Liver (tissue), 9 donors: Measurements from ENCODE around the gene DNAJB6. TPM values are rescaled to one million over a fixed set of nuclear protein-coding genes. Genes with fewer than 3 reads are reported as not detected.

ENCODE experiments used
- DNase-seq: peaks from one replicate; pipeline ENCODE4 v3.0.0-alpha.2; 2017; ENCODE audit warnings: low spot score
- H3K27ac ChIP-seq, 2 donors: one replicate each; pipeline ENCODE4 v1.7.0; 2013; ENCODE audit warnings: inconsistent platforms in 2 of 2, low read length in 2 of 2, control low read depth in 1 of 2, low read depth in 1 of 2, mild to moderate bottlenecking in 1 of 2
- H3K27me3 ChIP-seq, 4 donors: one replicate each; pipeline versions ENCODE4 v1.6.1 to v1.7.0; 2013; ENCODE audit warnings: low read length in 3 of 4, inconsistent platforms in 1 of 4, mild to moderate bottlenecking in 1 of 4, moderate library complexity in 1 of 4; ENCODE audit not compliant: control insufficient read depth in 4 of 4, insufficient read depth in 4 of 4
- H3K36me3 ChIP-seq, 4 donors: one replicate each; pipeline versions ENCODE4 v1.6.1 to v1.7.0; 2013; ENCODE audit warnings: low read length in 3 of 4, mild to moderate bottlenecking in 3 of 4, low read depth in 1 of 4, moderate library complexity in 1 of 4; ENCODE audit not compliant: control insufficient read depth in 4 of 4, insufficient read depth in 3 of 4
- H3K4me1 ChIP-seq, 4 donors: one replicate each; pipeline versions ENCODE4 v1.6.1 to v1.7.0; 2013; ENCODE audit warnings: low read length in 3 of 4, mild to moderate bottlenecking in 3 of 4, moderate library complexity in 1 of 4; ENCODE audit not compliant: control insufficient read depth in 4 of 4, insufficient read depth in 4 of 4
- H3K4me3 ChIP-seq, 3 donors: one replicate each; pipeline versions ENCODE4 v1.6.1 to v1.7.0; 2013; ENCODE audit warnings: low read length in 3 of 3, control low read depth in 1 of 3, low read depth in 1 of 3, mild to moderate bottlenecking in 1 of 3
- H3K9ac ChIP-seq, 2 donors: one replicate each; pipeline ENCODE4 v1.7.0; 2013; ENCODE audit warnings: low read length in 2 of 2, mild to moderate bottlenecking in 2 of 2, moderate library complexity in 2 of 2, control low read depth in 1 of 2, low read depth in 1 of 2
- H3K9me3 ChIP-seq, 4 donors: one replicate each; pipeline versions ENCODE4 v1.6.1 to v1.7.0; 2013; ENCODE audit warnings: low read length in 3 of 4; ENCODE audit not compliant: control insufficient read depth in 4 of 4
- EGR1 ChIP-seq, 2 donors: IDR thresholded peaks; 2 replicates each; pipeline ENCODE4 v1.6.1; 2016 to 2018; ENCODE audit warnings: antibody characterized with exemption in 2 of 2, low read depth in 2 of 2
- FOXA1 ChIP-seq: IDR thresholded peaks from 2 replicates; pipeline ENCODE4 v1.6.1; 2016; ENCODE audit warnings: antibody characterized with exemption
- FOXA2 ChIP-seq: IDR thresholded peaks from 2 replicates; pipeline ENCODE4 v1.6.1; 2016; ENCODE audit warnings: antibody characterized with exemption
- GABPA ChIP-seq, 2 donors: IDR thresholded peaks in 1 of 2; conservative IDR thresholded peaks in 1 of 2; 2 replicates each; pipeline ENCODE4 v1.6.1; 2016; ENCODE audit warnings: antibody characterized with exemption in 2 of 2, mild to moderate bottlenecking in 1 of 2, moderate library complexity in 1 of 2
- HNF4A ChIP-seq, 2 donors: conservative IDR thresholded peaks; 2 replicates each; pipeline ENCODE4 v1.6.1; 2016; ENCODE audit warnings: antibody characterized with exemption in 2 of 2, mild to moderate bottlenecking in 2 of 2
- HNF4G ChIP-seq: IDR thresholded peaks from 2 replicates; pipeline ENCODE4 v1.6.1; 2016; ENCODE audit warnings: antibody characterized with exemption
- JUND ChIP-seq, 2 donors: IDR thresholded peaks; 2 replicates each; pipeline ENCODE4 v1.6.1; 2016; ENCODE audit warnings: antibody characterized with exemption in 2 of 2
- NR2F2 ChIP-seq: IDR thresholded peaks from 2 replicates; pipeline ENCODE4 v1.6.1; 2016; ENCODE audit warnings: antibody characterized with exemption
- RAD21 ChIP-seq, 2 donors: IDR thresholded peaks; 2 replicates each; pipeline ENCODE4 v1.6.1; 2016; ENCODE audit warnings: antibody characterized with exemption in 2 of 2, mild to moderate bottlenecking in 2 of 2
- SP1 ChIP-seq: IDR thresholded peaks from 2 replicates; pipeline ENCODE4 v1.6.1; 2018; ENCODE audit warnings: antibody characterized with exemption, mild to moderate bottlenecking
- TAF1 ChIP-seq: conservative IDR thresholded peaks from 2 replicates; pipeline ENCODE4 v1.6.1; 2016; ENCODE audit warnings: antibody characterized with exemption, mild to moderate bottlenecking
- YY1 ChIP-seq: IDR thresholded peaks from 2 replicates; pipeline ENCODE4 v1.6.1; 2016; ENCODE audit warnings: antibody characterized with exemption, mild to moderate bottlenecking
- WGBS: extraction: QIAGEN DNeasy Blood & Tissue Kit; methylation state at CpG from one replicate; pipeline ENCODE4 v1.1.7; 2013; 5-methylcytosine and 5-hydroxymethylcytosine counted together
- polyA plus RNA-seq, 2 donors: library from polyadenylated mRNA; stranded (reverse) in 1 of 2; unstranded in 1 of 2; fragments of 200-250 nt in 1 of 2; fragments of >200 nt in 1 of 2; fragmentation: Nextera tagmentation in 1 of 2; extraction: Ambion mirVana in 1 of 2; gene quantifications; one replicate each; pipeline versions ENCODE4 v1.2.1 to v1.2.3, GENCODE V29; 2013 to 2015
- total RNA-seq, 2 donors: library from RNA; depleted of rRNA; stranded (reverse); fragments of >200 nt; gene quantifications; one replicate each; pipeline ENCODE4 v1.2.3, GENCODE V29; 2014
- TF ChIP-seq, protein P1 (sequence below): IDR thresholded peaks from 2 replicates; pipeline ENCODE4 v1.6.1; 2016; ENCODE audit warnings: antibody characterized with exemption
- TF ChIP-seq, protein P2 (sequence below): IDR thresholded peaks from 2 replicates; pipeline ENCODE4 v1.6.1; 2016; ENCODE audit warnings: antibody characterized with exemption
- TF ChIP-seq, protein P3 (sequence below): IDR thresholded peaks from 2 replicates; pipeline ENCODE4 v1.6.1; 2016; ENCODE audit warnings: antibody characterized with exemption
- donor health status: healthy.
- donor health status: healthy.
- donor health status: healthy.
- donor health status: healthy.
- donor health status: healthy.

DNAJB6 gene
- total and polyA plus RNA-seq, 4 donors, result 26.5 to 46.6 (median 42.4) TPM

DNA sequence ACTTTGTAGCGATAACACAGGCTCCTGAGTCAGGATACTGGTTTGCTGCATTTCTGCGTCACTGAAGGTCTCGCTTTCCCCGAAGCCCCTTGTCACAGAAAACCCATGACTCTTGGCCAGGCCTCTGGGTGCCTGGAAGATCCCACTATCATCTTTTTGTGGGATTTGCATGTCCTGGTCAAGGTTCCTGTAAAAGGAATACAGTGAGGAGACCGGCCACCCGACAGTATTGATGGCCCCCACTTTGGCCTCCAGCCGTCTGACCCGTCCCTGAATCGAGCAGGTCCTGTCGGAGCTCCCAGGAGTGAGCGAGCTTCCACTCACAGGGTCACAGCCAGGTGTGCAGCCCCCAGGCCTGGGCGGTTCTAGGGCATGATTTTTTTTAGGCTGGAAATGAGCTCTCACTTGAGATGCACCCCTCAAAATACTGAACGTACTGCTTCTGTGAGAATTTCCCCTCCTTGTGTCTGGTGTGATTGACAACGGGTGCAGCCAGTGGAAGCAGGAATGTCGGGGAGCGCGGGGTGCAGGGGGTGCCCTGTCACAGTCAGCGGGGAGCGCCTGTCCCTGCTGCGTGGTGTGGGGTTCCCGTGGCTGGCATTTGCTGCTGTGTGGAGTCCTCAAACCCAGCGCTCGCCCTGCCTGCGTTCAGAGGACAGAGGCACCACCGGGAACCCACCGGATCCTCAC lies 75.8 kb downstream of the DNAJB6 start:
- Histone ChIP-seq H3K4me1 (no peaks in the 10 kb centered on the region), H3K9me3 (no peaks in the 10 kb centered on the region), H3K27ac (no peak overlapping the region), H3K9ac (no peak overlapping the region), H3K36me3 (peaks cover 0 to 39% (median 7%) of the 10 kb centered on the region in 4 donors), H3K27me3 (no peaks in the 10 kb centered on the region), H3K4me3 (no peak overlapping the region)
- DNase-seq, result no peak
- TF ChIP-seq EGR1 (IDR thresholded peaks at IDR 0.05; ENCODE audit: low read depth in 2 of 2) (no peak), FOXA1 (no peak), YY1 (no peak), RAD21 (IDR thresholded peaks at IDR 0.05) (no peak), NR2F2 (no peak), FOXA2 (no peak), HNF4G (no peak), HNF4A (conservative IDR thresholded peaks at IDR 0.05) (no peak), GABPA (IDR thresholded peaks at IDR 0.05 in 1 of 2, conservative IDR thresholded peaks at IDR 0.05 in 1 of 2) (no peak), JUND (IDR thresholded peaks at IDR 0.05) (no peak), SP1 (no peak)
- TF ChIP-seq, protein P1, sequence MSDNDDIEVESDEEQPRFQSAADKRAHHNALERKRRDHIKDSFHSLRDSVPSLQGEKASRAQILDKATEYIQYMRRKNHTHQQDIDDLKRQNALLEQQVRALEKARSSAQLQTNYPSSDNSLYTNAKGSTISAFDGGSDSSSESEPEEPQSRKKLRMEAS, result no peak
- TF ChIP-seq, protein P2, sequence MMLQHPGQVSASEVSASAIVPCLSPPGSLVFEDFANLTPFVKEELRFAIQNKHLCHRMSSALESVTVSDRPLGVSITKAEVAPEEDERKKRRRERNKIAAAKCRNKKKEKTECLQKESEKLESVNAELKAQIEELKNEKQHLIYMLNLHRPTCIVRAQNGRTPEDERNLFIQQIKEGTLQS, result no peak
- TF ChIP-seq, protein P3, sequence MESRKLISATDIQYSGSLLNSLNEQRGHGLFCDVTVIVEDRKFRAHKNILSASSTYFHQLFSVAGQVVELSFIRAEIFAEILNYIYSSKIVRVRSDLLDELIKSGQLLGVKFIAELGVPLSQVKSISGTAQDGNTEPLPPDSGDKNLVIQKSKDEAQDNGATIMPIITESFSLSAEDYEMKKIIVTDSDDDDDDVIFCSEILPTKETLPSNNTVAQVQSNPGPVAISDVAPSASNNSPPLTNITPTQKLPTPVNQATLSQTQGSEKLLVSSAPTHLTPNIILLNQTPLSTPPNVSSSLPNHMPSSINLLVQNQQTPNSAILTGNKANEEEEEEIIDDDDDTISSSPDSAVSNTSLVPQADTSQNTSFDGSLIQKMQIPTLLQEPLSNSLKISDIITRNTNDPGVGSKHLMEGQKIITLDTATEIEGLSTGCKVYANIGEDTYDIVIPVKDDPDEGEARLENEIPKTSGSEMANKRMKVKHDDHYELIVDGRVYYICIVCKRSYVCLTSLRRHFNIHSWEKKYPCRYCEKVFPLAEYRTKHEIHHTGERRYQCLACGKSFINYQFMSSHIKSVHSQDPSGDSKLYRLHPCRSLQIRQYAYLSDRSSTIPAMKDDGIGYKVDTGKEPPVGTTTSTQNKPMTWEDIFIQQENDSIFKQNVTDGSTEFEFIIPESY, result no peak
- WGBS, result 95% methylated on average over 26 of the region's 26 CpGs

DNA sequence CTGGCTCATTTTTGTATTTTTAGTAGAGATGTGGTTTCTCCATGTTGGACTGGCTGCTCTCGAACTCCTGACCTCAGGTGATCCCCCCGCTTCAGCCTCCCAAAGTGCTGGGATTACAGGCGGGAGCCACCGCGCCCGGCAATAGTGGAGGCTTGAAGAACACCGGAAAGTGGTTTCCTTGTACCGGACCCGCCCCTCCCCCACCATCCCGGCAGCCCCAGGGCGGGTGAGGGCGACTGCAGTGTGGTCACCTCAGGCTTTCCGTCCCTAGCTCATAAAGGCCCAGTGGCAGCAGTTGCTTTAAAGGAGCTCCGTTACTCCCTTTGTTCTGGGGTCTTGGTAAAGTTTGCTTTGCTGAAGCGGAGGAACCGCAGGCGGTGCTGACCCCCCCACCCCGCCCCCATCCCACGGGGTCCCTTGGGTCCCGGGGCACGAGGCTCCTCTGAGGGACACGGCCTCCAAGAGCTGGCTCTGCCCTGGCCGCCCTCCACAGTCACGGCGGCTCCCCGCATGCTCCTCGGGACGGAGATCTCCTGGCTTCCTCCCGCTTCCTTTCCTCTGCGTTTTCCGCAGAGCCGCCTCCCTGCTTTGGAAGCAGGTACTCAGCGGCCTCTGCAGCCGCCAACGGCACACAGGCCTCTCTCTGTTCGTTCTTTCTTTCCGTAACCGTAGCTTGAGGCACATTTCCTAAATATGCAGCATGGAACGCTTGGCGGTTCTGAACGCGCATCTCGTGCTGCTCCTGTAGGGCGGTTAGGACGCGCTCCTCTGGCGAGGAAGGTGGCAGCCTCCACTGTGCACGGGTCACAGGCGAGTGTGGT lies 77.3 kb downstream of the DNAJB6 start:
- no peak overlapping the region for H3K9ac ChIP-seq
- no peak for DNase-seq
- H3K4me1 ChIP-seq, result no peaks in the 10 kb centered on the region
- TF ChIP-seq FOXA2 (no peak), TAF1 (no peak), GABPA (IDR thresholded peaks at IDR 0.05 in 1 of 2, conservative IDR thresholded peaks at IDR 0.05 in 1 of 2) (no peak), EGR1 (IDR thresholded peaks at IDR 0.05; ENCODE audit: low read depth in 2 of 2) (no peak)
- TF ChIP-seq, protein P1, result no peak
- peaks cover 5 to 44% (median 8%) of the 10 kb centered on the region in 4 donors for H3K36me3 ChIP-seq
- 97% methylated on average over 49 of the region's 49 CpGs for WGBS
- H3K9me3 ChIP-seq, result no peaks in the 10 kb centered on the region
- no peaks in the 10 kb centered on the region for H3K27me3 ChIP-seq
- no peak overlapping the region for H3K27ac ChIP-seq
- H3K4me3 ChIP-seq, result no peak overlapping the region
